GM20431 (cell line): ENCODE data around the gene CCBE1.
"Not testable (repeated sequence)": the region's sequence is repeated elsewhere in the genome, so short reads cannot be mapped to it uniquely, and the experiment has no call there.

ENCODE experiments used
- in situ Hi-C: fragments of 300-500 bp; cut with MseI, MboI; formaldehyde crosslinking; loops from one replicate; pipeline ENCODE4 v1.15.0; 2020; ENCODE audit warnings: low sequenced_read_pairs; ENCODE audit not compliant: unreplicated experiment

CCBE1 gene

GRCh38 chr18:59553273-59553870 is 143.9 kb downstream of the CCBE1 start:
- in situ Hi-C loops, result no loop called here

GRCh38 chr18:59551902-59552635 is 145.2 kb downstream of the CCBE1 start:
- in situ Hi-C loops, result no loop called here

DNA sequence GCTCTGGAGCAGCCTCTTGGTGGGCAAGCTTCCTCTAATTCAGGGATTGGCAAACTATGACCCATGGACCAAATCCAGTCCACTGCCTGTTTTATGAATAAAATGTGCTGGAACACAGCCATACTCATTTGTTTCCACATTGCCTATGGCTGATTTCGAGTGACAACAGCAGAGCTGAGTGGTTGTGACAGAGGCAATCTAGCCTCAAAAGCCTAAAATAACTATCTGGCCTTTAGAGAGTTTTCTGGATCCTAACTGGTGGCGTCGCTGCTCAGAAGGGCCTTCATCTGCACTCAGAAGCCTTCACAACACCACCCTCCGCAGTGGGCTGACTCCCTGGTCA is 147.1 kb downstream of the CCBE1 start:
- in situ Hi-C loops, result no loop called here

- in situ Hi-C loops, result no loop called here
Measured at GRCh38 chr18:59549503-59550173, 147.6 kb downstream of the CCBE1 start.

- in situ Hi-C loops, result no loop called here
Measured at GRCh38 chr18:59547581-59548182, 149.5 kb downstream of the CCBE1 start.

DNA sequence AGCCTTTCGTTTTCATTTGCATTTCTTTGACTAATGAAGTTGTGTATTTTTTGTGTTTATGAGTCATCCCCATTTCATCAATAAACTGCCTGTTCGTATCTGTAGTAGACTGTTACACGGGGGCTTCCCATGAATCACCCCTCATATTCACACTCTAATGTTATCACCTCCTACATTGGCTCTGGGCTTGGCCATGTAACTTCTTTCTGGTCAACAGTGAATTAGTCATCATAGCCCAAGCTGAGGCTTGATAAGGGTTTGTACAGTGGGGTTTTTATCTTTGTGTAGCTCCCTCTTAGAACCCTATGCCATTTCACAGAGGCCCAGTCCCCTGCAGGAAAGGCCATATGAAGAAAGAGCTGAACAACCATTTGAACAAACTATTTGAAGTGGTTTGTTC is 151.0 kb downstream of the CCBE1 start:
- in situ Hi-C loops, result no loop called here

DNA sequence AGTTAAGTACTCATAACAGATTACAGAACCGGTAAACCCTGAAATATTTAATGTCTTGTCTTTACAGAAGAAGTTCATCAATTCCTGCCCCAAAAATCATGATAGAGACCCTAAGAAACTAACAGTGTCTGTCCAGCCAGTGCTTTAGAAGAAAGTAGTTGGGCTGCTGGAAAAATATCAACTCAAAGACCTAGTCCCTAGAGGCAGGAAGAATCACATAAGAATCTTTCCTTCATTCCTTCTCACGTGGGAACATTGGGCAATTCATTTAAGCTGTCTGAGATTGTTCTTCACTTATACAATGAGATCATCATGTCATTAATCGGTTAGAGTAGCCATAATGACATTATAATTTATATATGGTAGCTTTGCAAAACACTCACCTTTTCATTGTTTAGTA is 156.4 kb downstream of the CCBE1 start:
- in situ Hi-C loops, result no loop called here

GRCh38 chr18:59540346-59540745 is 156.9 kb downstream of the CCBE1 start:
- in situ Hi-C loops, result no loop called here

GRCh38 chr18:59539108-59539507 is 158.1 kb downstream of the CCBE1 start:
- in situ Hi-C loops, result no loop called here

DNA sequence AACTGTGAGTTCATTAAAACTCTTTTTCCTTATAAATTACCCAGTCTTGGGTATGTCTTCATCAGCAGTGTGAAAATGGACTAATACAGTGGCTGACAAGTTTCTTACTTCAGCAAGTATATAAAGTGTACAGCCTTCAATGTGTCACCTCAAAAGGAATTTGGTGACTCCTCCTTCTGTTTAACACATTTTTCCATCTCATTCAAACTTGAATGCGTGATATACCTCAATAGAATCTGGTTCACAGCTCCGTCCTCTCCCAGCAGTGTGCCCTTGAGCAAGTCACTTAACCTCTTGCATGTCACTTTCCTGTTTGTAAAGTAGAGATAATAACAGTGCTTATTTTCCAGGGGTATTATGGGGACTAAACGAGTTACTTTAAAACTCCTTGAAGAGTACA is 159.6 kb downstream of the CCBE1 start:
- in situ Hi-C loops, result no loop called here

GRCh38 chr18:59536166-59536565 is 161.1 kb downstream of the CCBE1 start:
- in situ Hi-C loops, result no loop called here

DNA sequence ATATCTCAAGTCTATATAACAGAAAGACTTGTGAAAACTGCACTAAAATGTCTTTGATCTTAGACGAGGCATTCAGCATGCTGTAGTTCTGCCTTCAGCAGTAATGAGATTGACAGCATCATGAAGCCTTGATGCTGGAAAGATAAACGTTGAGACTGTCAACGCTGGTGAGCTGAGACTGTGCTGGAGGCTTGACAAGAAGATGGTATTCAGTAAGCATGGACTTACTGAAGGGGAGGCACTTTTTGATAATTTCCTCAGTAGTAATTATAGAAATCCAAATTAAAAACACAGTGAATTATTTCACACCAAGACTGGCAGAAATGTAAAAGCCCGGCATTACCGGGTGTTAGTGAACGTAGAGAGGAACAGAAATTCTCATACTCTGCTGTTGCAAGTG is 162.2 kb downstream of the CCBE1 start:
- in situ Hi-C loops, result no loop called here

DNA sequence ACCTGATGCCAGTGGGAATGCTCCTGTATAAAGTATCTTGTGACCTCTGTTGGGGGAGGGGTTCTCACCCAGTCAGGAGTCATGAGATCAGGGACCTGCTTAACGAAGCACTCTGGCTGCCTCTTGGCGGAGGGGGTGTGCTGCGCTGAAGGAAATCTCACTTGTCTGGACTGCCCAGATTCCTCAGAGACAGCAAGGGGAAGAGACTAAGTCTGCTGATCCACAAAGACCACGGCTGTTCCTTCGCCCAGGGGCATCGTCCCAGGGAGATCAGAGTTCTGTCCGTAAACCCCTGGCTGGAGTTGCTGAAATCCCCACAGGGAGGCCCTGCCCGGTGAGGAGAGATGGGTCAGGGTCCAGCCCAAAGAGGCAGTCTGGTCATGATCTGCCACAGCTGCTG is 168.4 kb downstream of the CCBE1 start:
- in situ Hi-C loops, result no loop called here

DNA sequence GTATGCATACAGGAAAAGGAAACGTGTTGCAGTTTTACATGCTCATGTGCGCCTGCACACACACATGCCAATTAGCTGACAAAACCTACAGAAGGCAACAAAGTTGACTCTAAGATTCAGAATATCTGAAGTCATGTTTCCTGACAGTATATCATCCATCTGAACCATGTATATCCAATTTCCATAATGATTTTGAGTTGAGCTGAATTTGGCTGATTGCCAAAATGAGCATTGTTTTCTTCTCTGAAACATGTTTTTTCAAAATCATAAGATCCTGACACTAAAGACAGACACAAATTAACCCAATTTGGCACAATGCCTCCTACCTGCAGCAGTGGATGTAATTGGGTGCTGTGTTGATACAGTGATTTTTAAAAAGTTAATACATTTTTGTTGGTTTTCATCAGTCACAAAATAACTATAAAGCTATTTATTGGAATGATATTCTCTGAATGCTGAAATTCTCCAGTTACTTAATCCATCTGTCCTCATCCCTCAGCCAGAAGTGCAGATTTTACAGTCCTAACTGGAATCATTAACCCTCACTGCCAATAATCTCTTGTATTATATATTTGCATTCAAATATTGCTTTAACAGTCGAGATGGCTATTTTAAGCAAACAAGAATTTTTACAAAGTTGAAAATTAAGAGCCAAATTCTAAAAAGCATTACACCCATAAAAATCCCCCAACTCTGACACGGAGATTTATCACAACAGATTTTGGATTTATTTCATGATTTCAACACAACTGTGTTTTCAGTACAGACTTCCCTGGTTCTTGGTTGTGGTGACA is 176.5 kb downstream of the CCBE1 start:
- in situ Hi-C loops, result no loop called here

DNA sequence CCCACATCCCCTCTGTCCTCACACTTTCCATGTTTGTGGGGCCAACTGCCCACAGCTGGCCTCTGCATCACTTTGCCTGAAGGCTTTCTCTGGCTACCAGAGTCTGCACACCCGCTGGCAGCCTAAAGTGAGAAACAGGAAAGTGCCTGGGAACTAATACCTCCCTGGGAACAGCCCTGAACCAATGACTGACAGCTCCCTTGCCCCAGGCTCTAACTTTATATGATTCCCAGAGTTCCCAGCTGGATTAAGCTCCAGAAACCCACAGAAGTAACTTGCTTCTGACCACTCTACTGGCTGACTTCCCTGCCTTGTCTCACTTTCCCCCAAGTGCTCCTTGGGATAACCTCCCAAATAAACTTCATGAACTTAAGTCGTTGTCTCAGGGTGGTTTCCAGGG is 178.5 kb downstream of the CCBE1 start:
- in situ Hi-C loops, result no loop called here

GRCh38 chr18:59517446-59518165 is 179.6 kb downstream of the CCBE1 start:
- in situ Hi-C loops, result no loop called here

GRCh38 chr18:59516356-59517155 is 180.7 kb downstream of the CCBE1 start:
- in situ Hi-C loops, result no loop called here

DNA sequence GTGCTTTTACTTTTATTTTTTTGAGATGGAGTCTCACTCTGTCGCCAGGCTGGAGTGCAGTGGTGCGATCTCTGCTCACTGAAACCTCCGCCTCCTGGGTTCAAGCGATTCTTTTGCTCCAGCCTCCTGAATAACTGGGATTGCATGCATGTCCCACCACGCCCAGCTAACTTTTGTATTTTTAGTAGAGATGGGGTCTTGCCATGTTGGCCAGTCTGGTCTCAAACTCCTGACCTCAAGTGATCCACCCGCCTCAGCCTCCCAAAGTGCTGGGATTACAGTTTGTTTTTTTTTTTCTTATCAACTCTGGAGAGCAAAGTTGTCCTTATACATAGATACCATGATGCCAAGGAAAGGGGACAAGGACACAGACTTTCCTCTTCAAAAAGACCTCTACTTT is 181.3 kb downstream of the CCBE1 start:
- in situ Hi-C loops, result not testable (repeated sequence)

DNA sequence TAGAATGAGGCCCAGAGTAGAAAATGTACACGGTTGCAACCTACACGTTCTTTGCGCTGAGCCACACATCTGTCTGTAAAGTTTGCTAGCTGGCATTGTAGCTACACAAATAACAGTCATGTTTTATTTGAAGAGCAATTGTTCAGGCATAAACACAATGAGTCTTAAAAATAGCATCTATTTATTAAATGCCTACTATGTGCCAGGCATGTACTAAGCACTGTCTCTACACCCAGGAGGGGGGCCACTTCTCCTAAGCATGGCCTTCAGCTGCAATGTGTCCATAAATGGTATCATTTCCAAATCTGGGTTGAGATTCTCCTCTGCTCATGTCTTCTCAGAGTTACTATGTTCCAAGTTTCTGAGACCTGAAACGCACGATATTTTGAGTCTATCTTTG is 182.1 kb downstream of the CCBE1 start:
- in situ Hi-C loops, result no loop called here
